Sigmoid colon (tissue), 7 donors: Measurements from ENCODE around the gene CUX1. TPM values are rescaled to one million over a fixed set of nuclear protein-coding genes. Genes with fewer than 3 reads are reported as not detected.

ENCODE experiments used
- DNase-seq: peaks from one replicate; pipeline ENCODE4 v3.0.0-alpha.2; 2019
- H3K27ac ChIP-seq, 4 donors: fragments of 200-600 bp; sonication (generic); one replicate each; pipeline ENCODE4 v1.5.1; 2016 to 2019; ENCODE audit warnings: mild to moderate bottlenecking in 1 of 4
- H3K27me3 ChIP-seq, 3 donors: fragments of 200-600 bp; sonication (generic); one replicate each; pipeline ENCODE4 v1.5.1; 2019; ENCODE audit warnings: mild to moderate bottlenecking in 1 of 3
- H3K36me3 ChIP-seq, 4 donors: fragments of 200-600 bp; sonication (generic); one replicate each; pipeline ENCODE4 v1.5.1; 2016 to 2019
- H3K4me1 ChIP-seq, 4 donors: fragments of 200-600 bp; sonication (generic); one replicate each; pipeline ENCODE4 v1.5.1; 2017 to 2019
- H3K4me3 ChIP-seq, 4 donors: fragments of 200-600 bp; sonication (generic); one replicate each; pipeline ENCODE4 v1.5.1; 2017 to 2019; ENCODE audit warnings: mild to moderate bottlenecking in 2 of 4, moderate library complexity in 1 of 4
- H3K9me3 ChIP-seq, 4 donors: fragments of 200-600 bp in 3 of 4; sonication (generic) in 3 of 4; one replicate each; pipeline versions ENCODE4 v1.5.1 to v1.6.1; 2013 to 2019
- CTCF ChIP-seq, 4 experiments: fragments of 450-650 bp in 3 of 4; fragments of 200-600 bp in 1 of 4; IDR thresholded peaks; one replicate each; pipeline ENCODE4 v1.5.1; 2016 to 2019; ENCODE audit warnings: antibody characterized with exemption in 4 of 4, mild to moderate bottlenecking in 3 of 4, moderate library complexity in 2 of 4
- EP300 ChIP-seq, 4 donors: sonication (generic); formaldehyde crosslinking; IDR thresholded peaks; one replicate each; pipeline ENCODE4 v1.6.1; 2017; ENCODE audit warnings: antibody characterized with exemption in 4 of 4
- POLR2A ChIP-seq, 2 donors: fragments of 450-650 bp; IDR thresholded peaks; one replicate each; pipeline ENCODE4 v1.6.1; 2016; ENCODE audit warnings: antibody characterized with exemption in 2 of 2, mild to moderate bottlenecking in 2 of 2, moderate library complexity in 2 of 2
- POLR2AphosphoS5 ChIP-seq, 4 donors: sonication (generic); formaldehyde crosslinking; IDR thresholded peaks; one replicate each; pipeline ENCODE4 v1.6.1; 2017; ENCODE audit warnings: antibody characterized with exemption in 4 of 4
- WGBS, 2 donors: extraction: QIAGEN DNeasy Blood & Tissue Kit; methylation state at CpG; one replicate each; pipeline ENCODE4 v1.1.7; 2013; 5-methylcytosine and 5-hydroxymethylcytosine counted together
- intact Hi-C: fragments of 100-400 bp; cut with DNase I; formaldehyde crosslinking; loops from one replicate; pipeline ENCODE4 v1.15.1; 2023
- polyA plus RNA-seq, 3 donors: library from polyadenylated mRNA; stranded (reverse); fragments of 200-250 nt; gene quantifications; one replicate each; pipeline ENCODE4 v1.2.3, GENCODE V29; 2013
- total RNA-seq, 4 donors: library from RNA; depleted of rRNA; stranded (reverse); fragments of >200 nt; gene quantifications; one replicate each; pipeline ENCODE4 v1.1.0, GENCODE V29; 2016
- donor health status: healthy with polysubstance abuse.
- donor health status: Bipolar disorder and iron deficiency.
- donor health status: healthy.

CUX1 gene
- total and polyA plus RNA-seq, 7 donors, result 46.7 to 127 (median 49.9) TPM

GRCh38 chr7:102208826-102209225 is 391.4 kb downstream of the CUX1 start:
- Histone ChIP-seq H3K4me1 (no peaks in the 10 kb centered on the region), H3K36me3 (peaks cover 13 to 79% (median 27%) of the 10 kb centered on the region in 4 donors), H3K27me3 (no peaks in the 10 kb centered on the region), H3K9me3 (no peaks in the 10 kb centered on the region), H3K27ac (no peak overlapping the region), H3K4me3 (no peak overlapping the region)
- intact Hi-C loops, result no loop called here
- DNase-seq, result no peak
- WGBS, 2 donors, result 50 to 77% methylated on average over 14 of the region's 14 CpGs
- TF ChIP-seq POLR2A (IDR thresholded peaks at IDR 0.05), result no peak
- no peak for TF ChIP-seq CTCF (IDR thresholded peaks at IDR 0.05)
- no peak for TF ChIP-seq POLR2AphosphoS5 (IDR thresholded peaks at IDR 0.05)
- no peak for TF ChIP-seq EP300 (IDR thresholded peaks at IDR 0.05)

GRCh38 chr7:102210787-102211186 is 393.4 kb downstream of the CUX1 start:
- Histone ChIP-seq H3K4me1 (no peaks in the 10 kb centered on the region), H3K36me3 (peaks cover 0 to 63% (median 12%) of the 10 kb centered on the region in 4 donors), H3K27me3 (no peaks in the 10 kb centered on the region), H3K9me3 (no peaks in the 10 kb centered on the region), H3K4me3 (no peak overlapping the region), H3K27ac (no peak overlapping the region)
- intact Hi-C loops, result no loop called here
- TF ChIP-seq CTCF (IDR thresholded peaks at IDR 0.05), result no peak
- no peak for TF ChIP-seq EP300 (IDR thresholded peaks at IDR 0.05)
- TF ChIP-seq POLR2AphosphoS5 (IDR thresholded peaks at IDR 0.05), result no peak
- TF ChIP-seq POLR2A (IDR thresholded peaks at IDR 0.05), result no peak
- 90% methylated on average over 13 of the region's 13 CpGs for WGBS, 2 donors
- no peak for DNase-seq

- WGBS, 2 donors, result 90 to 94% methylated on average over 22 of the region's 22 CpGs
- Histone ChIP-seq H3K36me3 (peaks cover 0 to 58% (median 9%) of the 10 kb centered on the region in 4 donors), H3K27ac (no peak overlapping the region), H3K4me3 (no peak overlapping the region), H3K27me3 (no peaks in the 10 kb centered on the region), H3K9me3 (no peaks in the 10 kb centered on the region), H3K4me1 (no peaks in the 10 kb centered on the region)
- no peak for TF ChIP-seq POLR2A (IDR thresholded peaks at IDR 0.05)
- TF ChIP-seq POLR2AphosphoS5 (IDR thresholded peaks at IDR 0.05), result no peak
- no peak for TF ChIP-seq CTCF (IDR thresholded peaks at IDR 0.05)
- TF ChIP-seq EP300 (IDR thresholded peaks at IDR 0.05), result no peak
- intact Hi-C loops, result no loop called here
- DNase-seq, result no peak
Measured at GRCh38 chr7:102211590-102212550, 394.4 kb downstream of the CUX1 start.

DNA sequence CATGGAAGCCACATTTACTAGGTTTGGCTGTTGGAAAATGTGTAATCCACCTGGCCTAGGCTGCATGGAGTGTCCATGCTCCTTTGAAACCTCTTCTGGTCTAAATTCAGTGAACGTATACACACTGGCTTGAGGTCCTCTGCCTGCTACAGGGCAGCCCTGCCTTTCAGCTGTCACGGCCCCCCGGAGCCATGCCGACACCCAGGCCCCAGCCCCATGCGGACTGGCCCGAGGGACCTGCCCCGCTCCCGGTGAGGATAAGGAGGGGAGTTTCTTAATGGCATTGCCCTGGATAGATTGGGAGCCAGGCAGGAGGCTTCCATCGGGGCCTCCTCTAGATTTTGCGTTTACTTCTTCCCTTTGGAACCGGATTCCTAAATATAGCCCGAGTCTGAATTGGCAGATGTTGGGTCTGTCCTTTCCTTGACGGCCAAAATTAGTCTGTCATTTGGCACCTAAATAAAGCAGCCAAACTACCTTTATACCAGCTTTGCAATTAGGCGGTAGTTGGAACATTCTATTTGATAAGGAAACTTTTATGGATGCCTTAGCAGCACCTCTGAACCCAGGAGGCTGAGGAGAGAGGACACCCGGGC is 397.1 kb downstream of the CUX1 start:
- intact Hi-C loops, result no loop called here

More for the DNA sequence above, 397.1 kb downstream of the CUX1 start:
- Histone ChIP-seq H3K4me1 (no peaks in the 10 kb centered on the region), H3K4me3 (no peak overlapping the region), H3K27ac (no peak overlapping the region), H3K36me3 (peaks cover 0 to 42% (median 7%) of the 10 kb centered on the region in 4 donors), H3K27me3 (no peaks in the 10 kb centered on the region), H3K9me3 (no peaks in the 10 kb centered on the region)
- no peak for DNase-seq
- TF ChIP-seq POLR2AphosphoS5 (IDR thresholded peaks at IDR 0.05), result no peak
- TF ChIP-seq EP300 (IDR thresholded peaks at IDR 0.05), result no peak
- no peak for TF ChIP-seq CTCF (IDR thresholded peaks at IDR 0.05)
- no peak for TF ChIP-seq POLR2A (IDR thresholded peaks at IDR 0.05)
- 84 to 85% methylated on average over 15 of the region's 15 CpGs for WGBS, 2 donors
